Measurements from ENCODE around the gene MORC4. TPM values are rescaled to one million over a fixed set of nuclear protein-coding genes. Genes with fewer than 3 reads are reported as not detected.

Gene MORC4
- total RNA-seq, 1 donor from 2014 or later: 23.5 TPM

DNA sequence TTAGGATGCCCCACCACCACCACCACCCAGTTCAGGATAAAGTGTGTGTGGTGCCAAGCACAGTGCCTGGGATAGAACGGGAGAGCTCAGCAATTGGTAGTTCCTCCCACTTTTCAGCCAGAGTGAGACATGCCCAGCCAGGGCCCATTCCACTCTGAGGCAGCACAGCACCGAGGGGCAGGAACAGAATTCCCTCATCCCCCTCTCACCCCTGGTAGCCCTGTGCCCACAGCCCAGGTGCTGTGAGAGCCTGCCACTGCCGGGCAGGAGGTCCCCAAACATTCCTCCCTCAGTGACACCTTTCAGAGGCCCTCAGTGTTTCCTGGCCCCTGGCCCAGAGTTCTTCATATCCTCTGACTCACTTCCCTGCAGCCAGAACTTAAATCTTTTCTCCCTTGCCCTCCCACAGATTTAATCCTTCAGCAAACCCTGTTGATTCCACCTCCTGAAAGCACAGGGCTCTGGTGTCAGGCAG, 105.0 kb downstream of the MORC4 start:
- TF ChIP-seq, protein P1, sequence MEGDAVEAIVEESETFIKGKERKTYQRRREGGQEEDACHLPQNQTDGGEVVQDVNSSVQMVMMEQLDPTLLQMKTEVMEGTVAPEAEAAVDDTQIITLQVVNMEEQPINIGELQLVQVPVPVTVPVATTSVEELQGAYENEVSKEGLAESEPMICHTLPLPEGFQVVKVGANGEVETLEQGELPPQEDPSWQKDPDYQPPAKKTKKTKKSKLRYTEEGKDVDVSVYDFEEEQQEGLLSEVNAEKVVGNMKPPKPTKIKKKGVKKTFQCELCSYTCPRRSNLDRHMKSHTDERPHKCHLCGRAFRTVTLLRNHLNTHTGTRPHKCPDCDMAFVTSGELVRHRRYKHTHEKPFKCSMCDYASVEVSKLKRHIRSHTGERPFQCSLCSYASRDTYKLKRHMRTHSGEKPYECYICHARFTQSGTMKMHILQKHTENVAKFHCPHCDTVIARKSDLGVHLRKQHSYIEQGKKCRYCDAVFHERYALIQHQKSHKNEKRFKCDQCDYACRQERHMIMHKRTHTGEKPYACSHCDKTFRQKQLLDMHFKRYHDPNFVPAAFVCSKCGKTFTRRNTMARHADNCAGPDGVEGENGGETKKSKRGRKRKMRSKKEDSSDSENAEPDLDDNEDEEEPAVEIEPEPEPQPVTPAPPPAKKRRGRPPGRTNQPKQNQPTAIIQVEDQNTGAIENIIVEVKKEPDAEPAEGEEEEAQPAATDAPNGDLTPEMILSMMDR (IDR thresholded peaks at IDR 0.05): no peak
- Mint-ChIP-seq H3K9me3 (ENCODE audit: unreplicated experiment) (no peaks in the 10 kb centered on the region), H3K4me1 (ENCODE audit: unreplicated experiment) (peaks cover 21% of the 10 kb centered on the region), H3K27me3 (ENCODE audit: unreplicated experiment) (peaks cover 11% of the 10 kb centered on the region), H3K4me3 (ENCODE audit: unreplicated experiment) (no peak overlapping the region), H3K36me3 (ENCODE audit: unreplicated experiment) (no peaks in the 10 kb centered on the region), H3K27ac (ENCODE audit: unreplicated experiment) (peak overlapping the region; percentile 81)
- DNase-seq (ENCODE audit: extremely low spot score, unreplicated experiment): no peak

DNA sequence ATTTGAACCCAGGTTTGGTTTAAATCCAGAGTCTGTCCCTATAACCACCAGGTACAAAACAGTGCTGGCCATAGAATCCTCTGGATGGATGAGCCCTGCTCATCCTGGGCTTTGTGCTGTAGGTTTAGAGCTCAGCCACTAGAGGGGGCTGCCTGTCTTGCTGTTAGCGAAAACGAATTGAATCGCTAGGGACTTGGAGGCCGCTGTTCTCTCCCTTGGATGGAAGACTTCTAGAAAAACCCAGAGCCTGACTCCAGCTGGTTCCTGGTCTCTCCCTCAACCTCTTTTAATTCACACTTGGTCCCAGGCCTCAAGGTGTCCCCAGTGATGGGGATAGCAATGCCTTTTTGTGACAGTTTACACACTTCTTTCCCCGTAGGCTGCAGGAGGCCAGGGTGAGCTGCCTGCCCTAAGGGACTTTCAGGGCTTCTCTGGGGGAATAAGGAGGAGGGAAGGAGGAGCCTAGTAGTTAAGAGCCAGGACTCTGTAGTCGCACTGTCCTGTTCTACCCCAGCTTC, 105.6 kb downstream of the MORC4 start:
- no peaks in the 10 kb centered on the region for H3K36me3 Mint-ChIP-seq (ENCODE audit: unreplicated experiment)
- H3K4me3 Mint-ChIP-seq (ENCODE audit: unreplicated experiment): no peak overlapping the region
- peak overlapping the region; percentile 81 for H3K27ac Mint-ChIP-seq (ENCODE audit: unreplicated experiment)
- H3K9me3 Mint-ChIP-seq (ENCODE audit: unreplicated experiment): no peaks in the 10 kb centered on the region
- TF ChIP-seq, protein P1 (IDR thresholded peaks at IDR 0.05): peak; percentile 83
- H3K27me3 Mint-ChIP-seq (ENCODE audit: unreplicated experiment): peaks cover 11% of the 10 kb centered on the region
- no peak for DNase-seq (ENCODE audit: extremely low spot score, unreplicated experiment)
- peaks cover 21% of the 10 kb centered on the region for H3K4me1 Mint-ChIP-seq (ENCODE audit: unreplicated experiment)

DNA sequence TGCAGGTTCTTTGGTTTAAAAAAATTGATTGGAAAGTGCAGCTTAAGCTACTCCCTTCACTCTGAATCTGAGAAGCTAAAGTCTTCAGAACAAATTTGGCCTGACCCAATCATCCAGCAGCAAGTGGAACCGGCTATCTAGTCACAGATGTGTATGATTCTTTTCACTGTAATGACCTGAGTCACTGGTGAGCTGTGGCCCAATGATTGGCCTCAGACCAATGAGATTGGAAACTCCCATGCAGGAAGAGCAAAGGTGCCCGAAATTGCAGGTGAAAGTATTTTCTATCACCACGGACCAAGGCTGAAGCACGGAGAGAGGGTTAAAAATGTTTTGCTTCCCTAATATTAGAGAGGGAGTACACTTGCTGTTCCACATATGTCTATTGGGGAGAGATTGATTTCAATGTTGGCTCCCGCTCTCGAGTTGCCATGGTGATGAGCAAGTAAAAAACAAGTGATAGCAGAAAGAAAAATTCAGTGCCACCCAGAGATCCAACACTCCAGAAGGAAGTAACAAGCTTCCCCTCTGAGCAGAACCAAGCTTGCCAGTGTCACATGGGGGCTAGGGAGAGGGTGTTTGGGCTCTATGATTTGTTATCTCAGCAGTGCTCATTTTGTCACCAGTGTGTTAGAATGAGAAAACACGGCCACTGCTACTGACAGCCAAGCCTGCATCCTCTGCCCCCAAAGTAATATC, 108.1 kb downstream of the MORC4 start:
- peaks cover 6% of the 10 kb centered on the region for H3K9me3 Mint-ChIP-seq (ENCODE audit: unreplicated experiment)
- TF ChIP-seq, protein P1 (IDR thresholded peaks at IDR 0.05): no peak
- H3K4me3 Mint-ChIP-seq (ENCODE audit: unreplicated experiment): no peak overlapping the region
- H3K27me3 Mint-ChIP-seq (ENCODE audit: unreplicated experiment): peaks cover 15% of the 10 kb centered on the region
- H3K4me1 Mint-ChIP-seq (ENCODE audit: unreplicated experiment): peaks cover 14% of the 10 kb centered on the region
- H3K36me3 Mint-ChIP-seq (ENCODE audit: unreplicated experiment): no peaks in the 10 kb centered on the region
- no peak overlapping the region for H3K27ac Mint-ChIP-seq (ENCODE audit: unreplicated experiment)
- DNase-seq (ENCODE audit: extremely low spot score, unreplicated experiment): no peak

Other genes starting within 250 kb of the MORC4 start
- 10.3 and 11.0 TPM in 2 replicates for gene TBC1D8B, start 197.5 kb downstream of the MORC4 start, total RNA-seq
- gene RIPPLY1, start 96.9 kb downstream of the MORC4 start, total RNA-seq: not detected in 2 replicates
- 0.11 and 0.29 TPM in 2 replicates for gene CLDN2, start 79.8 kb downstream of the MORC4 start, total RNA-seq
- gene RBM41, start 118.6 kb upstream of the MORC4 start, total RNA-seq: 15.3 and 18.1 TPM in 2 replicates
- gene NUP62CL, start 206.2 kb upstream of the MORC4 start, total RNA-seq: not detected in 2 replicates
- not detected in 2 replicates for gene DNAAF6, start 206.4 kb upstream of the MORC4 start, total RNA-seq

Measured in osteocyte (in vitro differentiated cells).